ENCODE data around the gene SPTB. TPM values are rescaled to one million over a fixed set of nuclear protein-coding genes. Genes with fewer than 3 reads are reported as not detected.

SPTB gene
- total RNA-seq, 4 donors from 2014 or later = 123 to 554 (median 266) TPM

GRCh38 chr14:64711039-64711438 is 168.7 kb downstream of the SPTB start:
- Histone ChIP-seq H3K27ac (peak overlapping the region in 3 of 4 donors; percentile 14 to 30 (median 24)), H3K4me1 (peaks cover 0 to 7% of the 10 kb centered on the region in 2 donors), H3K4me3 (no peak overlapping the region), H3K36me3 (no peaks in the 10 kb centered on the region), H3K27me3 (no peaks in the 10 kb centered on the region), H3K9me3 (peaks cover 0 to 2% (median 0%) of the 10 kb centered on the region in 3 donors)
- intact Hi-C loops (cut with DNase I; ENCODE audit: low total_unique reads) = no loop called here
- TF ChIP-seq, protein P1, sequence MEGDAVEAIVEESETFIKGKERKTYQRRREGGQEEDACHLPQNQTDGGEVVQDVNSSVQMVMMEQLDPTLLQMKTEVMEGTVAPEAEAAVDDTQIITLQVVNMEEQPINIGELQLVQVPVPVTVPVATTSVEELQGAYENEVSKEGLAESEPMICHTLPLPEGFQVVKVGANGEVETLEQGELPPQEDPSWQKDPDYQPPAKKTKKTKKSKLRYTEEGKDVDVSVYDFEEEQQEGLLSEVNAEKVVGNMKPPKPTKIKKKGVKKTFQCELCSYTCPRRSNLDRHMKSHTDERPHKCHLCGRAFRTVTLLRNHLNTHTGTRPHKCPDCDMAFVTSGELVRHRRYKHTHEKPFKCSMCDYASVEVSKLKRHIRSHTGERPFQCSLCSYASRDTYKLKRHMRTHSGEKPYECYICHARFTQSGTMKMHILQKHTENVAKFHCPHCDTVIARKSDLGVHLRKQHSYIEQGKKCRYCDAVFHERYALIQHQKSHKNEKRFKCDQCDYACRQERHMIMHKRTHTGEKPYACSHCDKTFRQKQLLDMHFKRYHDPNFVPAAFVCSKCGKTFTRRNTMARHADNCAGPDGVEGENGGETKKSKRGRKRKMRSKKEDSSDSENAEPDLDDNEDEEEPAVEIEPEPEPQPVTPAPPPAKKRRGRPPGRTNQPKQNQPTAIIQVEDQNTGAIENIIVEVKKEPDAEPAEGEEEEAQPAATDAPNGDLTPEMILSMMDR (IDR thresholded peaks at IDR 0.05 in 4 of 5, conservative IDR thresholded peaks at IDR 0.05 in 1 of 5) = no peak
- no peak for TF ChIP-seq POLR2A (IDR thresholded peaks at IDR 0.05)
- ATAC-seq (peak; percentile 44 to 67), DNase-seq (peak in 1 of 2 donors; percentile 59)
- in situ Hi-C loops (cut with MboI; ENCODE audit: low sequenced_read_pairs in 4 of 4) = no loop called here

GRCh38 chr14:64709126-64709525 is 170.6 kb downstream of the SPTB start:
- H3K4me1 ChIP-seq = peaks cover 5 to 7% of the 10 kb centered on the region in 2 donors
- H3K4me3 ChIP-seq = peak overlapping the region in 3 of 4 donors; percentile 6 to 67 (median 11)
- peaks cover 0 to 2% (median 0%) of the 10 kb centered on the region in 3 donors for H3K9me3 ChIP-seq
- ATAC-seq = no peak
- no peaks in the 10 kb centered on the region for H3K27me3 ChIP-seq
- TF ChIP-seq, protein P1 (IDR thresholded peaks at IDR 0.05 in 4 of 5, conservative IDR thresholded peaks at IDR 0.05 in 1 of 5) = no peak
- TF ChIP-seq POLR2A (IDR thresholded peaks at IDR 0.05) = no peak
- no peaks in the 10 kb centered on the region for H3K36me3 ChIP-seq
- no peak for DNase-seq
- intact Hi-C loops (cut with DNase I; ENCODE audit: low total_unique reads) = no loop called here
- in situ Hi-C loops (cut with MboI; ENCODE audit: low sequenced_read_pairs in 4 of 4) = no loop called here
- H3K27ac ChIP-seq = peak overlapping the region; percentile 47 to 75 (median 74)

GRCh38 chr14:64708148-64709004 is 171.3 kb downstream of the SPTB start:
- DNase-seq (peak; percentile 34 to 36), ATAC-seq (no peak)
- TF ChIP-seq POLR2A (IDR thresholded peaks at IDR 0.05) = no peak
- TF ChIP-seq, protein P1 (IDR thresholded peaks at IDR 0.05 in 4 of 5, conservative IDR thresholded peaks at IDR 0.05 in 1 of 5) = no peak
- Histone ChIP-seq H3K4me1 (peaks cover 11 to 12% of the 10 kb centered on the region in 2 donors), H3K4me3 (peak overlapping the region in 3 of 4 donors; percentile 11 to 67 (median 21)), H3K27ac (peak overlapping the region; percentile 47 to 75 (median 74)), H3K27me3 (peaks cover 3 to 5% (median 3%) of the 10 kb centered on the region in 3 donors), H3K9me3 (peaks cover 0 to 2% (median 0%) of the 10 kb centered on the region in 3 donors), H3K36me3 (no peaks in the 10 kb centered on the region)
- intact Hi-C loops (cut with DNase I; ENCODE audit: low total_unique reads) = no loop called here
- in situ Hi-C loops (cut with MboI; ENCODE audit: low sequenced_read_pairs in 4 of 4) = no loop called here

- intact Hi-C loops (cut with DNase I; ENCODE audit: low total_unique reads) (no loop called here), in situ Hi-C loops (cut with MboI; ENCODE audit: low sequenced_read_pairs in 4 of 4) (no loop called here)
- H3K4me3 ChIP-seq = peak overlapping the region in 2 of 4 donors; percentile 21 to 67
These were observed 172.0 kb downstream of the SPTB start for GRCh38 chr14:64707661-64708060.

More at GRCh38 chr14:64707661-64708060, 172.0 kb downstream of the SPTB start:
- Histone ChIP-seq H3K36me3 (no peaks in the 10 kb centered on the region), H3K9me3 (peaks cover 0 to under 1% (median 0%) of the 10 kb centered on the region in 3 donors), H3K27me3 (peaks cover 3 to 7% (median 5%) of the 10 kb centered on the region in 3 donors), H3K4me1 (peaks cover 11 to 12% of the 10 kb centered on the region in 2 donors), H3K27ac (peak overlapping the region; percentile 50 to 75 (median 74))
- no peak for TF ChIP-seq POLR2A (IDR thresholded peaks at IDR 0.05)
- TF ChIP-seq, protein P1 (IDR thresholded peaks at IDR 0.05 in 4 of 5, conservative IDR thresholded peaks at IDR 0.05 in 1 of 5) = no peak
- ATAC-seq = no peak
- no peak for DNase-seq
